ENCODE results near the gene RANBP2. TPM values are rescaled to one million over a fixed set of nuclear protein-coding genes. Genes with fewer than 3 reads are reported as not detected.

The RANBP2 gene
- total RNA-seq, 1 experiment from 2014 or later: 120 TPM

Other genes with a start within 250 kb of the RANBP2 start
- 44.0 and 48.7 TPM in 2 replicates for gene LIMS1, start 185.0 kb upstream of the RANBP2 start, total RNA-seq (2014; rRNA removed; shearing (Covaris generic))
- 39.9 and 47.2 TPM in 2 replicates for gene CCDC138, start 67.3 kb downstream of the RANBP2 start, total RNA-seq (2014; rRNA removed; shearing (Covaris generic))

All from SJCRH30 (cell line).